Gastroesophageal sphincter (tissue), 3 donors: ENCODE results near the gene ABCA5.

ENCODE experiments used
- CTCF ChIP-seq, 4 experiments: fragments of 200-600 bp in 2 of 4; fragments of 450-650 bp in 2 of 4; sonication (generic) in 1 of 4; IDR thresholded peaks; one replicate each; pipeline ENCODE4 v1.5.1; 2017 to 2019; ENCODE audit warnings: antibody characterized with exemption in 4 of 4, mild to moderate bottlenecking in 2 of 4, moderate library complexity in 2 of 4
- POLR2A ChIP-seq, 2 donors: fragments of 450-650 bp; IDR thresholded peaks; one replicate each; pipeline ENCODE4 v1.6.1; 2017; ENCODE audit warnings: antibody characterized with exemption in 2 of 2, mild to moderate bottlenecking in 2 of 2, moderate library complexity in 1 of 2
- POLR2AphosphoS5 ChIP-seq: sonication (generic); formaldehyde crosslinking; IDR thresholded peaks from one replicate; pipeline ENCODE4 v1.6.1; 2017; ENCODE audit warnings: antibody characterized with exemption

- no peak for TF ChIP-seq CTCF (IDR thresholded peaks at IDR 0.05)
- no peak for TF ChIP-seq POLR2A (IDR thresholded peaks at IDR 0.05)
- TF ChIP-seq POLR2AphosphoS5, result no peak
These were observed 72.7 kb downstream of the ABCA5 start for GRCh38 chr17:69254187-69254586.
